ENCODE results near the gene RUNX1. TPM values are rescaled to one million over a fixed set of nuclear protein-coding genes. Genes with fewer than 3 reads are reported as not detected.

RUNX1 gene
- total and polyA plus RNA-seq, 2 donors (not counting 3 experiments of a cell fraction or from before 2014, with no cell fraction given), result 4.6 to 17.9 TPM

GRCh38 chr21:34824314-34824713 is 224.8 kb downstream of the RUNX1 start:
- H3K36me3 ChIP-seq (ENCODE audit: control insufficient read depth in 2 of 2, extremely low read depth in 1 of 2, insufficient read depth in 2 of 2, low read length in 2 of 2), result peaks cover 2 to 18% of the 10 kb centered on the region in 2 experiments
- dilution Hi-C loops (cut with MboI; ENCODE audit: extremely low pct_ligation_motif_present, low sequenced_read_pairs), result no loop called here
- FAIRE-seq, result no peak

GRCh38 chr21:34822942-34823341 is 226.2 kb downstream of the RUNX1 start:
- peaks cover 2 to 18% of the 10 kb centered on the region in 2 experiments for H3K36me3 ChIP-seq (ENCODE audit: control insufficient read depth in 2 of 2, extremely low read depth in 1 of 2, insufficient read depth in 2 of 2, low read length in 2 of 2)

More at GRCh38 chr21:34824314-34824713, 224.8 kb downstream of the RUNX1 start:
- Histone ChIP-seq H3K9me3 (replicated peaks; ENCODE audit: control insufficient read depth, insufficient read depth, low read length) (no peaks in the 10 kb centered on the region), H3K4me1 (ENCODE audit: control insufficient read depth, extremely low read depth, insufficient read depth, low read length) (no peaks in the 10 kb centered on the region), H3K4me3 (replicated peaks in 1 of 3; ENCODE audit: insufficient read depth in 1 of 3, low read depth in 1 of 3, low read length in 3 of 3) (no peak overlapping the region), H3K79me2 (ENCODE audit: control insufficient read depth, insufficient read depth, low read length) (peaks cover 11% of the 10 kb centered on the region), H2AFZ (ENCODE audit: low read depth, low read length) (no peak overlapping the region), H3K4me2 (ENCODE audit: insufficient read depth, low read length) (no peak overlapping the region), H3K9ac (replicated peaks; ENCODE audit: extremely low read depth, insufficient read depth, low read length) (no peak overlapping the region), H4K20me1 (replicated peaks; ENCODE audit: control insufficient read depth, extremely low read depth, insufficient read depth, low read length) (no peaks in the 10 kb centered on the region), H3K27ac (ENCODE audit: insufficient read depth, low read depth, low read length) (no peak overlapping the region), H3K9me1 (replicated peaks; ENCODE audit: control insufficient read depth, extremely low read depth, insufficient read depth, low read length) (no peaks in the 10 kb centered on the region), H3K27me3 (ENCODE audit: control insufficient read depth in 2 of 2, insufficient read depth in 2 of 2, low read length in 2 of 2) (no peaks in the 10 kb centered on the region)
- no peak for DNase-seq (ENCODE audit: low read depth, low spot score)
- CTCF ChIA-PET, result interaction anchor here (1.2 kb wide), 1 partner anchor 17 kb away, joined by 3 read pairs; no protein-coding TSS in a partner anchor
- intact Hi-C loops (cut with micrococcal nuclease), result no loop called here
- BruUV-seq (replicated peaks), result no TSS peak
- POLR2A ChIA-PET, result no interaction called here
- TF ChIP-seq FOS (IDR thresholded peaks at IDR 0.05; ENCODE audit: borderline replicate concordance, insufficient read depth, low read length) (no peak), POLR2A (IDR thresholded peaks at IDR 0.05; ENCODE audit: low read depth, low read length) (no peak)

More at GRCh38 chr21:34822942-34823341, 226.2 kb downstream of the RUNX1 start:
- dilution Hi-C loops (cut with MboI; ENCODE audit: extremely low pct_ligation_motif_present, low sequenced_read_pairs) (no loop called here), intact Hi-C loops (cut with micrococcal nuclease) (no loop called here)
- FAIRE-seq (no peak), DNase-seq (ENCODE audit: low read depth, low spot score) (no peak)
- Histone ChIP-seq H3K27me3 (ENCODE audit: control insufficient read depth in 2 of 2, insufficient read depth in 2 of 2, low read length in 2 of 2) (no peaks in the 10 kb centered on the region), H3K4me3 (replicated peaks in 1 of 3; ENCODE audit: insufficient read depth in 1 of 3, low read depth in 1 of 3, low read length in 3 of 3) (no peak overlapping the region), H4K20me1 (replicated peaks; ENCODE audit: control insufficient read depth, extremely low read depth, insufficient read depth, low read length) (no peaks in the 10 kb centered on the region), H3K9me1 (replicated peaks; ENCODE audit: control insufficient read depth, extremely low read depth, insufficient read depth, low read length) (no peaks in the 10 kb centered on the region), H3K9me3 (replicated peaks; ENCODE audit: control insufficient read depth, insufficient read depth, low read length) (no peaks in the 10 kb centered on the region), H3K27ac (ENCODE audit: insufficient read depth, low read depth, low read length) (no peak overlapping the region), H3K79me2 (ENCODE audit: control insufficient read depth, insufficient read depth, low read length) (peaks cover 11% of the 10 kb centered on the region), H2AFZ (ENCODE audit: low read depth, low read length) (no peak overlapping the region), H3K4me1 (ENCODE audit: control insufficient read depth, extremely low read depth, insufficient read depth, low read length) (no peaks in the 10 kb centered on the region), H3K4me2 (ENCODE audit: insufficient read depth, low read length) (no peak overlapping the region), H3K9ac (replicated peaks; ENCODE audit: extremely low read depth, insufficient read depth, low read length) (no peak overlapping the region)
- TF ChIP-seq POLR2A (IDR thresholded peaks at IDR 0.05; ENCODE audit: low read depth, low read length) (no peak), MYC (IDR thresholded peaks at IDR 0.05; ENCODE audit: low read depth, low read length) (no peak), POLR2AphosphoS5 (IDR thresholded peaks at IDR 0.05; ENCODE audit: insufficient read depth, low read depth, low read length) (no peak), JUN (IDR thresholded peaks at IDR 0.05; ENCODE audit: borderline replicate concordance, insufficient read depth, insufficient read length, low read depth) (no peak), GATA2 (IDR thresholded peaks at IDR 0.05; ENCODE audit: insufficient read depth, insufficient read length, low read depth, low read length) (no peak), FOS (IDR thresholded peaks at IDR 0.05; ENCODE audit: borderline replicate concordance, insufficient read depth, low read length) (no peak)
- no TSS peak for BruUV-seq (replicated peaks)
- ChIA-PET POLR2A (no interaction called here), CTCF (interaction anchor here (1.3 kb wide), 1 partner anchor 13 kb away, joined by 5 read pairs; no protein-coding TSS in a partner anchor)

All from endothelial cell of umbilical vein (primary cell).